HCT116 (cell line): Measurements from ENCODE around the gene HOPX. TPM values are rescaled to one million over a fixed set of nuclear protein-coding genes. Genes with fewer than 3 reads are reported as not detected.

Source experiments
- ATAC-seq: fragments of 200-7000 bp; cut with Tn5 transposase; 2 replicates; pipeline ENCODE4 v1.9.1; 2020; ENCODE audit warnings: mild to moderate bottlenecking, moderate library complexity
- BruUV-seq: library from RNA; stranded (reverse); fragments of 400-500 nt; replicated peaks from 2 replicates; lab custom pipeline; 2021; lab: Mats Ljungman, UMichigan
- CTCF ChIA-PET: fragments of 300-600 bp; sonication (Branson Sonifier 250); formaldehyde crosslinking; loops from one replicate; lab custom pipeline; 2021; ENCODE audit warnings: antibody characterized with exemption; lab: Charles Lee
- POLR2A ChIA-PET: fragments of 300-600, 350-600 bp; sonication (Branson Sonifier 250); formaldehyde crosslinking; loops from one replicate; lab custom pipeline; 2021; ENCODE audit warnings: antibody characterized with exemption; lab: Charles Lee
- RAD21 ChIA-PET, 2 experiments: fragments of 300-600 bp; sonication (Branson Sonifier 250); formaldehyde crosslinking; loops; one replicate each; lab custom pipeline; 2023; ENCODE audit warnings: low total read pairs in 2 of 2; ENCODE audit not compliant: uncharacterized antibody in 2 of 2, unreplicated experiment in 2 of 2, low non-redundant PET in 1 of 2; lab: Charles Lee
- DNase-seq: peaks from one replicate; pipeline ENCODE4 v3.0.0-alpha.2; 2010; ENCODE audit warnings: low read depth, low spot score
- H2AFZ ChIP-seq: fragments of 200-600 bp; shearing (Covaris generic), sonication (generic); 2 replicates; pipeline ENCODE4 v1.6.1; 2017; ENCODE audit warnings: low read depth, mixed run types, mixed read lengths, antibody characterized with exemption, low read length; ENCODE audit not compliant: poor library complexity, severe bottlenecking
- H3K27ac ChIP-seq: 2 replicates; pipeline ENCODE4 v1.5.1; 2012; ENCODE audit warnings: low read depth, low read length
- H3K27me3 ChIP-seq: fragments of 200-600 bp; sonication (generic); 2 replicates; pipeline ENCODE4 v1.6.1; 2016; ENCODE audit warnings: mixed run types, low read length, mixed read lengths; ENCODE audit not compliant: insufficient read depth
- H3K36me3 ChIP-seq, 2 experiments: fragments of 200-500 bp in 1 of 2; fragments of 200-600 bp in 1 of 2; sonication (Bioruptor generic) in 1 of 2; sonication (generic) in 1 of 2; 2 replicates each; pipeline versions ENCODE4 v1.5.1 to v1.6.1; 2014 to 2016; ENCODE audit warnings: low read length in 2 of 2, inconsistent platforms in 1 of 2, mixed read lengths in 1 of 2, mixed run types in 1 of 2; ENCODE audit not compliant: insufficient read depth in 2 of 2, control insufficient read depth in 1 of 2
- H3K4me1 ChIP-seq, 2 experiments: fragments of 200-600 bp in 1 of 2; sonication (generic) in 1 of 2; 2 replicates each; pipeline versions ENCODE4 v1.5.1 to v1.6.1; 2012 to 2017; ENCODE audit warnings: low read length in 2 of 2, inconsistent platforms in 1 of 2, mild to moderate bottlenecking in 1 of 2, mixed read lengths in 1 of 2, mixed run types in 1 of 2, moderate library complexity in 1 of 2; ENCODE audit not compliant: insufficient read depth in 2 of 2, control insufficient read depth in 1 of 2
- H3K4me2 ChIP-seq: fragments of 200-600 bp; sonication (generic); 2 replicates; pipeline ENCODE4 v1.6.1; 2017; ENCODE audit warnings: mixed run types, low read length, mixed read lengths
- H3K4me3 ChIP-seq, 2 experiments: fragments of 200-600 bp in 1 of 2; sonication (generic) in 1 of 2; replicated peaks in 1 of 2; 2 replicates each; pipeline ENCODE4 v1.5.1; 2011 to 2016; ENCODE audit warnings: low read length in 2 of 2, control low read depth in 1 of 2, low read depth in 1 of 2, mild to moderate bottlenecking in 1 of 2, mixed read lengths in 1 of 2, mixed run types in 1 of 2
- H3K79me2 ChIP-seq: fragments of 200-600 bp; sonication (generic); 2 replicates; pipeline ENCODE4 v1.6.1; 2017; ENCODE audit warnings: mild to moderate bottlenecking, mixed run types, low read length, moderate library complexity, mixed read lengths; ENCODE audit not compliant: insufficient read depth
- H3K9ac ChIP-seq: fragments of 200-600 bp; sonication (generic); 2 replicates; pipeline ENCODE4 v1.6.1; 2016; ENCODE audit warnings: low read length, mixed read lengths
- H3K9me2 ChIP-seq: fragments of 200-600 bp; sonication (generic), shearing (Covaris generic); 2 replicates; pipeline ENCODE4 v1.6.1; 2017; ENCODE audit warnings: mixed run types, mild to moderate bottlenecking, moderate library complexity; ENCODE audit not compliant: insufficient read depth
- H3K9me3 ChIP-seq, 2 experiments: fragments of 200-500 bp in 1 of 2; fragments of 200-600 bp in 1 of 2; sonication (Bioruptor generic) in 1 of 2; sonication (generic) in 1 of 2; 2 replicates each; pipeline ENCODE4 v1.6.1; 2014 to 2017; ENCODE audit warnings: low read length in 2 of 2, mixed read lengths in 2 of 2, inconsistent platforms in 1 of 2, low read depth in 1 of 2, mild to moderate bottlenecking in 1 of 2, mixed run types in 1 of 2, moderate library complexity in 1 of 2; ENCODE audit not compliant: control insufficient read depth in 1 of 2, insufficient read depth in 1 of 2
- H4K20me1 ChIP-seq: fragments of 200-600 bp; sonication (generic), shearing (Covaris generic); 2 replicates; pipeline ENCODE4 v1.6.1; 2017; ENCODE audit warnings: mixed run types, mild to moderate bottlenecking, moderate library complexity; ENCODE audit not compliant: insufficient read depth
- ATF3 ChIP-seq: IDR thresholded peaks from 2 replicates; pipeline ENCODE4 v1.6.1; 2012
- CBX3 ChIP-seq: IDR thresholded peaks from 2 replicates; pipeline ENCODE4 v1.6.1; 2012; ENCODE audit warnings: low read depth
- CEBPB ChIP-seq: IDR thresholded peaks from 2 replicates; pipeline ENCODE4 v1.6.1; 2012; ENCODE audit warnings: low read depth
- EGR1 ChIP-seq: IDR thresholded peaks from 2 replicates; pipeline ENCODE4 v1.6.1; 2012; ENCODE audit warnings: low read depth
- EZH2phosphoT487 ChIP-seq: fragments of 200-600 bp; IDR thresholded peaks from 2 replicates; pipeline ENCODE4 v1.6.1; 2018; ENCODE audit warnings: antibody characterized with exemption, borderline replicate concordance
- POLR2A ChIP-seq: IDR thresholded peaks from 2 replicates; pipeline ENCODE4 v1.7.0; 2011; ENCODE audit warnings: borderline replicate concordance; ENCODE audit not compliant: insufficient read depth, insufficient read length; ENCODE audit errors: extremely low read depth
- POLR2AphosphoS5 ChIP-seq: IDR thresholded peaks from 2 replicates; pipeline ENCODE4 v1.6.1; 2011; ENCODE audit warnings: mild to moderate bottlenecking, low read depth, low read length, moderate library complexity
- SP1 ChIP-seq: IDR thresholded peaks from 2 replicates; pipeline ENCODE4 v1.6.1; 2012; ENCODE audit warnings: low read depth
- SRF ChIP-seq: IDR thresholded peaks from 2 replicates; pipeline ENCODE4 v1.6.1; 2012; ENCODE audit warnings: low read depth
- TCF7L2 ChIP-seq: IDR thresholded peaks from 2 replicates; pipeline ENCODE4 v1.7.0; 2011; ENCODE audit warnings: borderline replicate concordance, inconsistent platforms; ENCODE audit not compliant: insufficient read depth, insufficient read length; ENCODE audit errors: extremely low read depth
- YY1 ChIP-seq: IDR thresholded peaks from 2 replicates; pipeline ENCODE4 v1.6.1; 2011; ENCODE audit warnings: low read length, low read depth, moderate library complexity, mild to moderate bottlenecking; ENCODE audit not compliant: insufficient replicate concordance; ENCODE audit errors: extremely low read depth
- ZFX ChIP-seq: fragments of 450-650 bp; IDR thresholded peaks from 2 replicates; pipeline ENCODE4 v1.6.1; 2017
- intact Hi-C: fragments of 100-400 bp; cut with micrococcal nuclease; formaldehyde crosslinking; loops from 2 replicates; pipeline ENCODE4 v1.10.0; 2022
- total RNA-seq: library from RNA; stranded (reverse); gene quantifications from one replicate; pipeline ENCODE4 v1.2.1, GENCODE V29; 2021; ENCODE audit not compliant: unreplicated experiment
- TF ChIP-seq, protein P1 (sequence below): IDR thresholded peaks from 2 replicates; pipeline ENCODE4 v1.6.1; 2012

The HOPX gene
- total RNA-seq, 1 experiment from 2014 or later, result 0.42 TPM

- Histone ChIP-seq H3K36me3 (no peaks in the 10 kb centered on the region), H4K20me1 (no peaks in the 10 kb centered on the region), H3K9me2 (no peaks in the 10 kb centered on the region), H3K27me3 (no peaks in the 10 kb centered on the region), H2AFZ (no peak overlapping the region), H3K79me2 (no peaks in the 10 kb centered on the region), H3K27ac (no peak overlapping the region), H3K9me3 (no peaks in the 10 kb centered on the region), H3K4me1 (peaks cover 0 to 4% of the 10 kb centered on the region in 2 experiments; a peak in 1 of 4 replicates), H3K9ac (no peak overlapping the region), H3K4me3 (no peak overlapping the region), H3K4me2 (no peak overlapping the region)
- POLR2A ChIA-PET, result no interaction called here
- no TSS peak for BruUV-seq
- CTCF ChIA-PET, result no interaction called here
- no peak for ATAC-seq
- RAD21 ChIA-PET, result no interaction called here
- intact Hi-C loops, result no loop called here
- TF ChIP-seq EGR1, result no peak
- no peak for TF ChIP-seq EZH2phosphoT487
- no peak for TF ChIP-seq SP1
- no peak for TF ChIP-seq TCF7L2
- no peak for TF ChIP-seq YY1
- TF ChIP-seq CBX3, result no peak
- TF ChIP-seq, protein P1, sequence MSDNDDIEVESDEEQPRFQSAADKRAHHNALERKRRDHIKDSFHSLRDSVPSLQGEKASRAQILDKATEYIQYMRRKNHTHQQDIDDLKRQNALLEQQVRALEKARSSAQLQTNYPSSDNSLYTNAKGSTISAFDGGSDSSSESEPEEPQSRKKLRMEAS, result no peak
- TF ChIP-seq ZFX, result no peak
- TF ChIP-seq ATF3, result no peak
- TF ChIP-seq POLR2A, result no peak
- TF ChIP-seq POLR2AphosphoS5, result no peak
- TF ChIP-seq CEBPB, result no peak
- TF ChIP-seq SRF, result no peak
- DNase-seq, result no peak
Observed at GRCh38 chr4:56699537-56700105, 18.5 kb upstream of the HOPX start.
